ENCODE results near the gene NSMCE1.

Gene NSMCE1

DNA sequence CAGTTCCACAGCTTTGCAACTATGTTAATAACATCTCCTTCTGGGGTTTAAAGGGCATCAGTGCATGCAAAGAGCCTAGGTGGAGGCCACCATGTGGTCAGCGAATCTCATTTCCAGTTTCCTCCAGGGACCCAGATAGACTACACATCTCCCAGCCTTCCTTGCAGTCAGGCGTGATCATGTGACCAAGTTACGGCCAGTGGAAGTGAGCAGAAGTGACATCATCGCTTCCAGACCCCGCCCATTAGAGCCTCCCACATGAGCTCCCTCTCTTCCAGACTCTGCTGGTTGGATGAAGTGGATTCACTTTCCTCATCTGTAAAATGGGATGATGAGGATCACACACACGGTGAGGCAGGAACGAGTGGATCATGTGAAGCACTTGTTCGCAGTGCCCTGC, 92.7 kb downstream of the NSMCE1 start:
- H2AFZ ChIP-seq (ENCODE audit: low read depth), result no peak overlapping the region
- H3K36me3 ChIP-seq (ENCODE audit: insufficient read depth), result no peaks in the 10 kb centered on the region
- H3K27ac ChIP-seq, result no peak overlapping the region
- H3K4me2 ChIP-seq, result no peak overlapping the region
- H3K9ac ChIP-seq, result no peak overlapping the region
- no peaks in the 10 kb centered on the region for H3K79me2 ChIP-seq (ENCODE audit: insufficient read depth, low read depth)
- no peaks in the 10 kb centered on the region for H3K27me3 ChIP-seq (ENCODE audit: insufficient read depth, low read depth)
- TF ChIP-seq, protein P1, sequence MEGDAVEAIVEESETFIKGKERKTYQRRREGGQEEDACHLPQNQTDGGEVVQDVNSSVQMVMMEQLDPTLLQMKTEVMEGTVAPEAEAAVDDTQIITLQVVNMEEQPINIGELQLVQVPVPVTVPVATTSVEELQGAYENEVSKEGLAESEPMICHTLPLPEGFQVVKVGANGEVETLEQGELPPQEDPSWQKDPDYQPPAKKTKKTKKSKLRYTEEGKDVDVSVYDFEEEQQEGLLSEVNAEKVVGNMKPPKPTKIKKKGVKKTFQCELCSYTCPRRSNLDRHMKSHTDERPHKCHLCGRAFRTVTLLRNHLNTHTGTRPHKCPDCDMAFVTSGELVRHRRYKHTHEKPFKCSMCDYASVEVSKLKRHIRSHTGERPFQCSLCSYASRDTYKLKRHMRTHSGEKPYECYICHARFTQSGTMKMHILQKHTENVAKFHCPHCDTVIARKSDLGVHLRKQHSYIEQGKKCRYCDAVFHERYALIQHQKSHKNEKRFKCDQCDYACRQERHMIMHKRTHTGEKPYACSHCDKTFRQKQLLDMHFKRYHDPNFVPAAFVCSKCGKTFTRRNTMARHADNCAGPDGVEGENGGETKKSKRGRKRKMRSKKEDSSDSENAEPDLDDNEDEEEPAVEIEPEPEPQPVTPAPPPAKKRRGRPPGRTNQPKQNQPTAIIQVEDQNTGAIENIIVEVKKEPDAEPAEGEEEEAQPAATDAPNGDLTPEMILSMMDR (conservative IDR thresholded peaks at IDR 0.05; ENCODE audit: low read depth, low read length), result no peak
- peaks cover 14% of the 10 kb centered on the region for H3K4me1 ChIP-seq (ENCODE audit: low read depth, poor library complexity, severe bottlenecking)
- no peak overlapping the region for H3K4me3 ChIP-seq (IDR thresholded peaks at IDR 0.05; ENCODE audit: insufficient read depth, low read depth, low read length)
- H4K20me1 ChIP-seq (ENCODE audit: insufficient read depth), result no peaks in the 10 kb centered on the region

Measured in KMS-11 (cell line).